ENCODE measurements around the gene HTR2C.

The HTR2C gene

GRCh38 chrX:114710571-114710970, 126.7 kb downstream of the HTR2C start:
- no peak for TF ChIP-seq CTCF (IDR thresholded peaks at IDR 0.05; ENCODE audit: low read depth, low read length, missing control alignments)
- in situ Hi-C loops (cut with HindIII; ENCODE audit: low sequenced_read_pairs): no loop called here
- DNase-seq (ENCODE audit: low read depth): no peak
- no peak overlapping the region for H3K4me3 ChIP-seq (ENCODE audit: low read depth, low read length)

GRCh38 chrX:114712466-114712865, 128.6 kb downstream of the HTR2C start:
- no peak for TF ChIP-seq CTCF (IDR thresholded peaks at IDR 0.05; ENCODE audit: low read depth, low read length, missing control alignments)
- in situ Hi-C loops (cut with HindIII; ENCODE audit: low sequenced_read_pairs): no loop called here
- no peak for DNase-seq (ENCODE audit: low read depth)
- H3K4me3 ChIP-seq (ENCODE audit: low read depth, low read length): no peak overlapping the region

GRCh38 chrX:114715096-114715495, 131.2 kb downstream of the HTR2C start:
- DNase-seq (ENCODE audit: low read depth): no peak
- no peak for TF ChIP-seq CTCF (IDR thresholded peaks at IDR 0.05; ENCODE audit: low read depth, low read length, missing control alignments)
- no peak overlapping the region for H3K4me3 ChIP-seq (ENCODE audit: low read depth, low read length)
- in situ Hi-C loops (cut with HindIII; ENCODE audit: low sequenced_read_pairs): no loop called here

GRCh38 chrX:114717921-114718320, 134.0 kb downstream of the HTR2C start:
- DNase-seq (ENCODE audit: low read depth): no peak
- in situ Hi-C loops (cut with HindIII; ENCODE audit: low sequenced_read_pairs): no loop called here
- H3K4me3 ChIP-seq (ENCODE audit: low read depth, low read length): no peak overlapping the region
- TF ChIP-seq CTCF (IDR thresholded peaks at IDR 0.05; ENCODE audit: low read depth, low read length, missing control alignments): peak; percentile 27

GRCh38 chrX:114766541-114766940, 182.7 kb downstream of the HTR2C start:
- TF ChIP-seq CTCF (IDR thresholded peaks at IDR 0.05; ENCODE audit: low read depth, low read length, missing control alignments): no peak
- in situ Hi-C loops (cut with HindIII; ENCODE audit: low sequenced_read_pairs): no loop called here
- H3K4me3 ChIP-seq (ENCODE audit: low read depth, low read length): no peak overlapping the region
- DNase-seq (ENCODE audit: low read depth): no peak

GRCh38 chrX:114774691-114775090, 190.8 kb downstream of the HTR2C start:
- in situ Hi-C loops (cut with HindIII; ENCODE audit: low sequenced_read_pairs): no loop called here
- DNase-seq (ENCODE audit: low read depth): no peak
- no peak overlapping the region for H3K4me3 ChIP-seq (ENCODE audit: low read depth, low read length)
- TF ChIP-seq CTCF (IDR thresholded peaks at IDR 0.05; ENCODE audit: low read depth, low read length, missing control alignments): no peak

GRCh38 chrX:114782925-114783324, 199.0 kb downstream of the HTR2C start:
- TF ChIP-seq CTCF (IDR thresholded peaks at IDR 0.05; ENCODE audit: low read depth, low read length, missing control alignments): no peak
- H3K4me3 ChIP-seq (ENCODE audit: low read depth, low read length): no peak overlapping the region
- no peak for DNase-seq (ENCODE audit: low read depth)
- in situ Hi-C loops (cut with HindIII; ENCODE audit: low sequenced_read_pairs): no loop called here

All from astrocyte of the cerebellum (primary cell).